Measurements from ENCODE around the gene ITFG2.
A peak's percentile ranks its signal among the peaks of the same experiment; 100 is the strongest.

ITFG2 gene

DNA sequence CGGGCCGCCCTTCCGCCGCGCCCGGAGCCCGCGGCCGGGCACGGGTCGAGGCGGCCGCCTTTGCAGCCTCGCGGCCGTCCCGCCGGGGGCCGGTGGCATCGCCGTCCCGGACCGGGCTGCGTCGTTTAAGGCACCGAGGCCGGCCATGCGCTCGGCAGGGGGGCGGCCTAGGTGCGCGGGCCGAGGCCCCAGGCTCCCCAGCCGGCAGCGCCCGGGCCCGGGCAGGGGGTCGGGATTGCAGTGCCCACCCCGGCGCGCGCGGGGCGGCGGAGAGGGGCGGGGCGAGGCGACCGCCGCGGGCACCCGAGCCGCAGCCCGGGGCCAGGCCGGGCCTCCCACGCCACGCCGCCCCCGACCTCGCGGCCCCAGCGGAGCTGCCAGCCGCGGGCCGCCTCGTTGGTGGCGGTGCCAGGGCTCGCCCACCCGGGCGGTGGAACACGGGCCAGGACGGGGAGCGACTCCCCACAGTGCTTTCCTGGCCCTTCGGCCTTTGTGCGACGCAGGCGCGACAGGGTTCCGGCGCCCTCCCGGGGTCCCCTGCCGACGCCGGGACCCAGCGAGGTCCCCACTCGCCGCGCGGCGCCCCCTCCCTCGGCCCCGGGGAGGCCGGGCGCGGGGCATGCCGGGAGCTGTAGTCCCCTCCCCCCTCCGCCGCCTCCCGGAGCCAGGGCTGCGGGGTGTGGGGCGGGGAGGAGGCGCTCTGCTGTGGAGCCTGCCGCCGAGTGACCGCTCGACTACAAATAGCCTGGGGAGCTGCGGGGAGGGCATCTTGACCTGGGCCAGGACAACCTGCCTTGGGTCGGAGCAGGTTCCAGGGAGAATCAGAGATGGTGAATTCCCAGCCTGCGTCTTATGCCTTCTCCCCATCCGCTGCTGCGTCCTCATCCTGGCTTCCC is 16.9 kb upstream of the ITFG2 start:
- peak; percentile 69 to 78 for DNase-seq

DNA sequence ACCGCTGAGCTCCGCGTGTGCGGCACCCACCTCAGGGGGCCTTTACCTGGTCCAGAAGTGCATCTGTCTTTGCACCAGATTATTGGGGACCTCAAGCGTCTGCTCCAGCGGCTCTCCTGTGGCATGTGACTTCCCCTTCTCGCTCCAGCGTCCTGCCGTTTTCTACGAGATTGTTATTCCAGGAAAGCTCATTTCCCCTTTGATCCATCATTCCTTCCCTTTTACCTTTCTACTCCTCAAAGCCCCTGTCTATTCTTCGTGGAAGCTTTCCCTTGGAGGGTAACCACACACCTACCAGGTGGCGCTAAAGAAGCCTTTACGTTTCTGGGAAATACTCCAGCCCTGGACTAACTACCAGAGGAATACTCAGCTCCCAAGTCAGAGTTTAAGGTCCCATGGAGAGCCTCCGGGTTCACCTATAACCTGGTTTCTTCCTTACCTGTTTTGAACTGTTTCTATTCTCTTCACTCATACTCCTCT is 16.2 kb upstream of the ITFG2 start:
- DNase-seq: no peak

DNA sequence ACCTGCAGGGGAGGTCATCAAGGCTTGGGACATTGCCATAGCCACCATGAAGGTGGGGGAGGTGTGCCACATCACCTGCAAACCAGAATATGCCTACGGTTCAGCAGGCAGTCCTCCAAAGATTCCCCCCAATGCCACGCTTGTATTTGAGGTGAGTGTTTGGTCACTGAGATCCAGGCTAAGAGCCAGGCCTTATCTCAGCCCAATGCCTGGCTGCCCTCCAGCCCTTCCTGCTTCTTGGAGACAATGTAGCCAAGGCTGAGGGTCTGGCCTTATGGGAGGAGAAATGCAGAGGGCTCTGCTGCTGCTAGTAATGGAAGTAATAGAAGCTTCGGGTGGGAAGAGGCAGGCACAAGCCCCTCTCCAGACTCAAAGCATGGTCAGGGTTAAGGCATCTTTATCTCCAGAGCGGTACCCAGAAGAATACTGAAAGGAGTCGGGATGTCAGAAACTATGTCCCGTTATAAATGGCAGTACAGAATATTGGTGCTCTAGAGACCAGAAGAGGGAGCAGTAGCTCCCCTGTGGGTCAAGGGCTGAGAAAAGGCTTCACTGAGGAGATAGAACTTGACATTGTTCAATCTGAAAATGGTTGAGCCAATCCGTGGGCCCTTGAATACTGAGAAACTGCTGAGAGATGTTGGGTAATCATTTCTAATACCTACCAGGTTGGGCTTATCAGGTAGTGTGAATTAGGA is 14.6 kb upstream of the ITFG2 start:
- DNase-seq: no peak

DNA sequence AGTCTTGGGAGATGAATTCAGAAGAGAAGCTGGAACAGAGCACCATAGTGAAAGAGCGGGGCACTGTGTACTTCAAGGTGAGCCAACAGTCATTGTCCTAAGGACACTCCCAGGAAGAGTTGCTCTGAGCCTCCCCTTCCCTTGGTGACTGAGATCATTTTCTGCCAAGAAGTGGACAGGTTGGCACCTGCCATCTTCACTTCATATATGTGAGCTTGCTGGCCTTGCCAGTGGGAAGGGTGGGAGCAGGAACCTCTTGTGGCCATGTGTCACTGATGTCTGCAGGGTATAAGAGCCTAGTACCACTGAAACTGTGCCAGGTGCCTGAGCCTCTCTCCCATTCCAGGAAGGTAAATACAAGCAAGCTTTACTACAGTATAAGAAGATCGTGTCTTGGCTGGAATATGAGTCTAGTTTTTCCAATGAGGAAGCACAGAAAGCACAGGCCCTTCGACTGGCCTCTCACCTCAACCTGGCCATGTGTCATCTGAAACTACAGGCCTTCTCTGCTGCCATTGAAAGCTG is 12.4 kb upstream of the ITFG2 start:
- DNase-seq: no peak

DNA sequence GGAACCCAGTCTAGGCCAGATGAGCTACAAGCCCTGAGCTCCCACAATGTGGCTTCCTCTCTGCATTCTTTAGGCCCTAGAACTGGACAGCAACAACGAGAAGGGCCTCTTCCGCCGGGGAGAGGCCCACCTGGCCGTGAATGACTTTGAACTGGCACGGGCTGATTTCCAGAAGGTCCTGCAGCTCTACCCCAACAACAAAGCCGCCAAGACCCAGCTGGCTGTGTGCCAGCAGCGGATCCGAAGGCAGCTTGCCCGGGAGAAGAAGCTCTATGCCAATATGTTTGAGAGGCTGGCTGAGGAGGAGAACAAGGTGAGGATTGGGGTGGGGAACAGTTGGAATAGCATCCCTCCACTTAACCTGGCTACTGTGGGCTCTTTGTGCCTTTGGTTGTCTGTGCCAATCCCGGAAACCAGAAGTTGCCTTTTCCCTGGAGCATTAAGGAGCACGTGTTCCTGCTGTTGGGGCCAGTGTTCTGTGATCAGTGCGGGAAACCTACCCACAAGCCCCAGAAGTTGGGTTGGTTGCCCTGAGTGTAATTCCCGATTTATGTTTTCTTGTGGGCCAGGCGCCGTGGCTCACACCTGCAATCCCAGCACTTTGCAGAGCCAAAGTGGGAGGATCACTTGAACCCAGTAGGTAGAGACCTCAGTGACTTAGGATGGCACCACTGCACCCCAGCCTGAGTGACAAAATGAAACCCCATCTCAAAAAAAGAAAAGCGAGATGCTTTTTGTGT is 11.3 kb upstream of the ITFG2 start:
- no peak for DNase-seq

DNA sequence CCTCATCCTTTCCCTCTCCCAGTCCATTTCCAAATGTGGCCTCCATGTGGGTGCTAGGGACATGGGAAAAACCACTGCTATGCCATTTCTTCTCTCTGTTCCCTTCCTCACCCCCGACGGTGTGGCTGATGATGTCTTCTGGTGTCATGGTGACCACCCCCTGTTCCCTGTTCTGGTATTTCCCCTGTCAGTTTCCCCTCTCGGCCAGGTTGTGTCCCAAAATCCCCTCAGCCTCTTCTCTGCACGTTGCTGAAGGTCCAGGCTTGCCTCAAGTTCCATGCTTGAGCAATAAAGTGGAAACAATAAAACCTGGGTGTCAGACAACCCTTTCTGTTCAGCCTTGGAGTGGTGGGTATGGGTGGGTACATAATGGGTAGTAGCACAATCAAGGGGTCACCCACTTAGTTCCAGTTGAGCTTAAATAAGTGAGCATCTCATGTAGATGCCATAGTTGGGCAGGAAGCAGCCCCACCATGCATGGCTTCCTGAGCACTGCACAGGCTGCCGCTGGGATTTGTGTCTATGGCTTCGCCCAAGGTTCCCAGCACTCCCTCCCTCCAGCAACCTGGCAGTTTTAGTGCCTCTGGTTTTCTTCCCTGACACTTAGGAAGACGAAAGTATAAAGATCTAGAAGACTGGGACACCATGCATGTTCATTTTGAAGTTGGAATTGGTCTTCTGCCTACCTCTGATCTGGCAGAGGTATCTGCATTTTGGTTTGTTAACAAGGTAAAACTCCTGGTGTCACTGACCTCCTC is 8.7 kb upstream of the ITFG2 start:
- DNase-seq: no peak

DNA sequence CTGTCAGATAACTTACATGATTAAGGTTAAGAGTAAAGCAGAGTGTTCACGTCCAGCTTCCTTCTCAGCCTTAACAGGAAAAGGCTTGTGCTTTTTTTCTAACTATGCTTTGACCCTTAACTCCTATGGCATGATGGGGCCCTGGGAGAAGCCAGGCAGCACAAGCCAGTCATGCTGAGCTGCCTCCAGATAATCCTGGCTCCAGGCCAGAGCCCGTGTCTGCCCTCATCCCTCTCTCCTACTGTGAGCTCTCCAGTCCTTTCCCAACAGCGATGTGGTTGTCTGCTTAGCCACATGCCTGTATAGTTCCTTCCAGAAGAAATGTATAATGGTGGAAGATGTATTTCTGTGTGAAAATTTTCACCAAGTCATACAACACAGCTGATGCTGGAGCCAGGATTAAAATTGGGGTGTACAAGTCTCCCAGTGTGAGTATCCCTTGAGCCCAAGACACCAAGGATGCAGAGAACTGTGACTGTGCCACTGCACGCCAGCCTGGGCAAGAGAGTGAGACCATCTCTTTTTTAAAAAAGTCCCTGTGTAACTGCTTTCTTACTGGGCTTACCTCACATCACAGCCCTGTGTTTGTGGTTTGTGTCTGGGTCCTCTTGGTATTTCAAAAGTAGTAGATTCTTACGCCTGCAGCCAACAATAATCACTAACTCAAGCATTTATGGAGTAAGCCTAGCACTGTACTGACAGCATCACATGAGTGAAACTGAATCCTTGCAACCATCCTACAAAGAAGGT is 7.9 kb upstream of the ITFG2 start:
- no peak for DNase-seq

DNA sequence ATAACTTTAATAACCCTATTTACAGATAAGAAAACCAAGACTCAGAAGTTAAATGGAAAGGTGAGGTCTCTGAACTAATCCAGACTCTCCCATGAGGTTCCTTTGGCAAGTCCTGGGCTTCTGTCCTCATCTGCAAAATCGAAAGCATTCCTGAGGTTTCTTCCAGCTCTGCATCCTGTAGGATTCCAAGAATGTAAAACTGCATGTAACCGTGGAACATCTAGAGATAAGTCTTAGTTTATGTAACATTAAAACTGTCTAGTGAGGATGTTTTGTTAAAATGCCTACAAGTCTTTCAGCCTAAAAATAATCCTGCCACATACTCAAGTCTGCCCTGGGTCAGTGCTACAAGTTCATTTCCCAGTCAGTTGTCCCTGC is 7.3 kb upstream of the ITFG2 start:
- DNase-seq: no peak

DNA sequence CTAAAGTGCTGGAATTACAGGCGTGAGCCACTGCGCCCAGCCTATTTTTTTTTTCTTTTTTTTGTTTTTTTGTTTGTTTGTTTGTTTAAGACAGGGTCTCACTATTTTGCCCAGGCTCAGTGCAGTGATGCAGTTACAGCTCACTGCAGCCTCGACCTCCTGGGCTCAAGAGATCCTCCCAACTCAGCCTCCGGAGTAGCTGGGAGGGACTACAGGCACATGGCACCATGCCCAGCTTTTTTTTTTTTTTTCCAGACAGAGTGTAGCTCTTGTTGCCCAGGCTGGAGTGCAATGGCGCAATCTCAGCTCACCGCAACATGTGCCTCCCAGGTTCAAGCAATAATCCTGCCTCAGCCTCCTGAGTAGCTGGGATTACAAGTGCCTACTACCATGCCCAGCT is 5.8 kb upstream of the ITFG2 start:
- no peak for DNase-seq

DNA sequence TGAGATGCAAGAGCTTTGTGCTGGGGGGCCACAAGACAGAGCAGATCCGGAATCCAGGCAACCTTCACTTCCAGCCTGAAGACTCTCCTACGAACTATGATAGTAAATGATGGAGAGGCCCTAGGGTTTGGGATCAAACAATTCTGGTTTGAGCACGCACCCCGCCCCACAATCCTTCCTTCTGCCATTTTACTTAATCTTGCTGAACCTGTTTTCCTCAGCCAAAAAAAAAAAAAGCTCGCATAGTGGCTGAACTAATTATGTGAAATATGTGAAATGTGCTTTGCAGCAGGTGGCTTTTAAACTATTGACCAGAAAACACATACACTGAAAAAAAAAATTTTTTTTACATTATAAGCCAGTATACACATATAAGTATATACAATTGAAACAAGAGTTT is 667 bp upstream of the ITFG2 start:
- no peak for DNase-seq

DNA sequence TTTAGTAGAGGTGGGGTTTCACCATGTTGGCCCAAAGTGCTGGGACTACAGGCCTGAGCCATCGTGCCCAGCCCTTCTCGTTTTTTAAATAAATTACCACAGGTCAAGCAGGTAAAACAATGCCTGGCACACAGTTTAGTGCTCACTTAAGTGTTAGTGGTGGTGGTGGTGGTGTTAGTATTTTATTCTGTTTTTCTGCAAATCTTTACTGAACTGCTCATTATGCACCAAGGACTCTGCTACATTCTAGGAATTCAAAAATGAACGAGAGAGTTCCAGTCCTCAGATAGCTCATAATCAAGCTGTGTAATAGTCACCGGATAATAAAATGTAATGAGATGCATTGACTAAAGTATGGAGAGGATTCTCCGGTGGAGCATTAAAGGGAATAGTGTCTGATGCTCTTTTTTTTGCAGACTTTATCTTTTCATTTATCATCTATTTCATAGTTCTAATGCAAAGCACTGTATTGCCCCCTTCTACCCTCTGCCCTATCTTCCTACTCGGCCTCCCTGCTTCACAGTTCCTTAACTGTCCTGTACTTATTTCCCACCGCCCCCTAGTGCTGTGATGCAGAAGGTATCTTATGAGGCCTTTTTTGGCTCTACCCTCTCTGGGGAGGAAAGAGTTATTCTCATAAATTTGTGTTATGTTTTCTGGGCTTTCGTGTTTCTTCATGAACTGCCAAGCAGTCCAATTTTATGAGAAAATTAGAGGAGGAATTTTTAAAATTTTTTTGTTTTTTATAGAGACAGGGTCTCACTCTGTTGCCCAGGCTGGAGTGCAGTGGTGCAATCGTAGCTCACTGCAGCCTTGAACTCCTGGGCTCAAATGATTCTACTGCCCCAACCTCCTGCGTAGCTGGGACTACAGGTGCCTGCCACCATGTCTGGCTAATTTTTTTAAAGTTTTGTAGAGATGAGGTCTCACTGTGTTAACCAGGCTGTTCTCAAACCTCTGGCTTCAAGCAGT is 1.0 kb downstream of the ITFG2 start:
- DNase-seq: peak; percentile 30 to 41

DNA sequence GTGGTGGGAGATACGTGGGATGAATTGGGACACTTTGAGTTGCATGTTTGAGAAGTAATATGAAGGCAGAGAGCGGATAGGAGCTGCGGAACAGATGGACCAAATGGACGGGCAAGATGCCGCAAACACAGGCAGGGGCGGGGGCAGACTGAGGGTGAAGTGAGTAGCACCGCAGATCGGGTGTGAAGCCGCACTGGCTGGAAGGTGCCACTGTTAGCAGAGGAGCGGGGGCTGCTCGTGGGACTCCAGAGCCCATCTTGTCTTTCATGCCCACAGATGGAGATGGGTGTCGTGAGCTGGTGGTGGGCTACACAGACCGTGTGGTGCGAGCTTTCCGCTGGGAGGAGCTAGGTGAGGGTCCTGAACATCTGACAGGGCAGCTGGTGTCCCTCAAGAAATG is 7.3 kb downstream of the ITFG2 start:
- no peak for DNase-seq

DNA sequence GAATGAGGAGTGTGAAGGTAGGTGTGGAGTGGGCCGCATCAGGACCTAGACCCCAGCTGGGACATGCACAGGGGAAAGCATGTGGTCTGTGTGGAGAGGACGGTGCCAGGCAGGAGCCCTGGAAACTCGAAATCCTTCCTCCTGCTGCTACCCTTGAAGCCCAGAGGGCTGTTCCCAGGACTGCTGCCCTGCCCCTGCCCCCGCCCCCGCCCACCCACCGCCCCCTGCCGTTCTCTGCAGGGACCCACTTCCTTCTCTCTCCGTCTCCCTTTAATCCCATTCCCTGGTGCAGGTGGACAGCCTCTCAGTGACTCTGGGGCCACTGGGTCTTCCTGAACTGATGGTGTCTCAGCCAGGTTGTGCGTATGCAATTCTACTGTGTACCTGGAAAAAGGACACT is 8.0 kb downstream of the ITFG2 start:
- DNase-seq: no peak

DNA sequence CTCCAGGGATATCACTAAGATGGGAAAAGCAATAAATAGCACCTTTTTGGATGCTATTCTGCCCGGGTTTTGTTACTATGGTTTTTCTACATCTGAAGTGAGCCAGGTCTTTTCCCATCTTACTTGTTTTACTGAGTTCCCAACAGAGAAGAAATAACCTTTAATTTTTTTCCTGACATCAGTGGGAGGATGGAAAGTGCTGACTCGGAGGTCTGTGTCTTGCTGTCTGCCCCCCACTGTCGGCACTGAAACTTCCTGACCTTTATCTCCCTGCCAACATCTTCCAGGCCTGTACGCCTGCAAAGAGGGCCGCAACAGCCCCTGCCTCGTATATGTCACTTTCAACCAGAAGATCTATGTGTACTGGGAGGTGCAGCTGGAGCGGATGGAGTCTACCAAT is 11.0 kb downstream of the ITFG2 start:
- DNase-seq: no peak

DNA sequence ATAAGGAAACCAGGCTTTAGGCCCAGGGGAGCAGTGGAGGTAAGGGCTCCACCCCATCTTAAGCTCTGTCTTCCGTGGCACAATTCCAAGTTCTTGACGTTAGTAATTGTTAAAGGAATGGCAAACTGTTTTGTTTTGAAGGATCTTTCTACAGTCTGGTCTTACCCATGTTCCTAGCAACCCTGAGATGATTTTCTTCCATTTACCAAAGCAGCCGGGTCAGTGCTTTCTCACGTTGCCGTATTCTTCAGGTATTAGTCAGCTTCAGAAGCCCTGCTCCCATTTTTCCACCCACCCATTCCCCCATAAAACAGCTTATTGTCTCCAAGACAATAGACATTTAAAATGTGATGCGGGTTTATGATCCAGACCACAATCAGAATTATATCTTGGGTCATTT is 12.1 kb downstream of the ITFG2 start:
- no peak for DNase-seq

DNA sequence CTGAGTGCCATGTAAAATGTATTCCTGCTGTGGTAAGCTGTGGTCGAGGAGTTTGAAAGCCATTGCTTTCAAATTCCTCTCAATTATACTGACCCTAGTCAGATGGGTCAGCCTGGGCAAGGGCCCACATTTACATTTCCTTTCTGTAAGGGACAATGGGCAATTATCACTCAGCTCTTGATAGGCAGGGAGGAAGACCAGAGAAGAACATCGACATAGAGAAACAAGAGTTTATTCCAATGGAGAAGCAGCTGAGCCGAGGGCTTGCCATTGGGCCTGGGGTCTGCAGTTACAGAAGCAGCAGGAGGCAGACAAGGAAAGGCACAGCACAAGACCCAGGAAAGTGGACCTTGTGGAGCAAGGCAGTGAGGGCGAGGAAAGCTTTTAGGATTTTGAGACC is 12.7 kb downstream of the ITFG2 start:
- no peak for DNase-seq

DNA sequence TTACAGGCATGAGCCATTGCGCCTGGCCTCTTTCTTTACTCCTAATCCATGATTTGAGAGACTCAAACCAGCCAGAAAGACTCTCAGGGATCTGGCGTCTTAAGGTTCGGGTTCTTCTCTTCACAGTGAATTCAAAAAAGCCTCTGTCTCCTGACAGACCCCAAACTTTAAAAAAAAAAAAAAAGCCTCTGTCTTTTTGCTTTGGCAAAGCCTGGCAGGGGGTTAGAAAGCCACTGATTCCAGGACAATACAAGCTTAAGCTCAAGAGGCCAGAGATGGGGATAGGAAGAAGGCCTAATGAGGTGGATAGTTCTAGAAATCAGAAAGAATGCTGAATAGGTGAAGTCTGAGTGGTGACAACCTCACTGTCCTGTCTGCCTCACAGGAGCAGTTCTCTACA is 13.6 kb downstream of the ITFG2 start:
- DNase-seq: no peak

DNA sequence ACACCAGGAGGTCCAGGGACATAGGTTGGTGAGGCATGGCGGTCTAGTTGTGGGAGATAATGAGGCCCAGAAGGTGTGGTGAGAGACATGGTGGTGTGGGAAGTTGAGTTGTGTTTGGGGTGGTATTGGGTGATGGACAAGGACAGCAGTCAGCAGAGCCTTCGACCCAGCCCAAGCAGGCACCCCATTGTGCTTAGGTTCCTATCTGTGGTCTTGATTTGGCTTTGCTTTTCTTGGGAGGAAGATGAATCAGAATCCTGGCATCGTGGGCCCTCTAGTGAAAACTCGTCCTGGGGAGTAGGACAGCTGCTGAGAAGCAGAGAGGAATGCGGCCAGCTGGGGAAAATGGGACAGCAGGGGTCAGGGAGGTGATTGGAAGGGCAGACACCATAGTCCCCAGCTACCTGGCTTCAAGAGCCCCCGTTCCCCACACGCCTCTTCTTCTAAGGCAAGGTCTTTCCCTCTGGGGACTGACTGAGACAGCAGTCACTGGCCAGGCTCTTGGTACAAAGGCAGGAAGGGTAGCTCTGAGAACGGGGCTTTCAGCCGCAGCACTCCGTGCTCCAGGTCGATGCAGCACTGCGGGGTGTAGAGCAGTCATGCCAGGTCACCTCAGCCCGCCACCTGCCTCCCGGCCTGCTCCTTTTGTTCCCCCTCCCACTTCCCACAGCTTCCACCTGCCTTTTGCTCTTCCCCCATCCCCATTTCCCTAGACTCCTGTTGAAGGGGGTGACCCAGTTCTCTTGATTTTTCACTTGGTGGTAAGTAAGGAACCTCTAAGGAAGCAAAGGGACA is 14.4 kb downstream of the ITFG2 start:
- DNase-seq: no peak

DNA sequence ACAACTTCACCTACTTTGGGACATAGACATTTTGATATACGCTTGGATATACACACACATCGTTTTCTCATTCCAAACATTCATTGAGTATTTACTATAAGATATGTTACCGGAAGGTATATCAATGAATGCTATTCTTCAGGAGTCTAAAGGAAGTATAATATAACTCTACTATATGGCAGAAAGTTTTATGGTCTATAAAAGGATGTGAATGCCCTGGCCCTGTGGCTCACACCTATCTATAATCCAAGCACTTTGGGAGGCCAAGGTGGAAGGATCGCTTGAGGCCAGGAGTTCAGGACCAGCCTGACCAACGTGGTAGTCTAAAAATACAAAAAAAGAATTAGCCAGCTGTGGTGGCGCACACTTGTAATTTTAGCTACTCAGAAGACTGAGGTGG is 16.8 kb downstream of the ITFG2 start:
- no peak for DNase-seq
